ENCODE measurements around the gene ELF1. TPM values are rescaled to one million over a fixed set of nuclear protein-coding genes. Genes with fewer than 3 reads are reported as not detected.

Gene ELF1
- total and polyA plus RNA-seq, 2 experiments from 2014 or later = 7.0 to 12.7 TPM

GRCh38 chr13:41008349-41008980, 10.7 kb downstream of the ELF1 start:
- no peaks in the 10 kb centered on the region for H3K9me2 ChIP-seq (ENCODE audit: insufficient read depth)
- H3K4me1 ChIP-seq (ENCODE audit: insufficient read depth) = peaks cover 20% of the 10 kb centered on the region
- H2AFZ ChIP-seq = no peak overlapping the region
- ATAC-seq = no peak
- DNase-seq (ENCODE audit: low spot score) = no peak
- no peaks in the 10 kb centered on the region for H3K27me3 ChIP-seq (ENCODE audit: insufficient read depth)
- H3K4me2 ChIP-seq = no peak overlapping the region
- no peak overlapping the region for H3K4me3 ChIP-seq
- no peaks in the 10 kb centered on the region for H4K20me1 ChIP-seq (replicated peaks; ENCODE audit: insufficient read depth)
- Mint-ChIP-seq H3K9me3 (no peaks in the 10 kb centered on the region), H3K4me1 (peaks cover 24% of the 10 kb centered on the region), H3K36me3 (ENCODE audit: low read depth) (no peaks in the 10 kb centered on the region), H3K4me3 (no peak overlapping the region), H3K27me3 (ENCODE audit: insufficient read depth, low read depth, poor library complexity) (peaks cover 2% of the 10 kb centered on the region), H3K27ac (no peak overlapping the region)
- no peaks in the 10 kb centered on the region for H3K79me2 ChIP-seq (replicated peaks; ENCODE audit: insufficient read depth)
- TF ChIP-seq STAT1 (IDR thresholded peaks at IDR 0.05; ENCODE audit: unreplicated experiment) (no peak), POLR2AphosphoS5 (IDR thresholded peaks at IDR 0.05; ENCODE audit: low read depth) (no peak)
- H3K27ac ChIP-seq (ENCODE audit: low read depth) = no peak overlapping the region
- no peaks in the 10 kb centered on the region for H3F3A ChIP-seq (replicated peaks; ENCODE audit: low read depth)
- H3K36me3 ChIP-seq (ENCODE audit: insufficient read depth) = no peaks in the 10 kb centered on the region

GRCh38 chr13:41007744-41008128, 11.4 kb downstream of the ELF1 start:
- no peaks in the 10 kb centered on the region for H3K9me3 Mint-ChIP-seq
- H3K4me3 Mint-ChIP-seq = peak overlapping the region; percentile 36; the same call in 2 of the 3 replicates
- H3K27me3 Mint-ChIP-seq (ENCODE audit: insufficient read depth, low read depth, poor library complexity) = peaks cover 2% of the 10 kb centered on the region
- no peak overlapping the region for H3K27ac ChIP-seq (ENCODE audit: low read depth)
- H3K27ac Mint-ChIP-seq = no peak overlapping the region
- no peaks in the 10 kb centered on the region for H3K36me3 ChIP-seq (ENCODE audit: insufficient read depth)
- no peaks in the 10 kb centered on the region for H3K27me3 ChIP-seq (ENCODE audit: insufficient read depth)
- 0 out of 2 replicates have a peak overlapping the region, but pooled peaks have one; percentile 12 for H3K4me2 ChIP-seq
- no peaks in the 10 kb centered on the region for H3K79me2 ChIP-seq (replicated peaks; ENCODE audit: insufficient read depth)
- H3K4me3 ChIP-seq = no peak overlapping the region
- TF ChIP-seq ETS1 (IDR thresholded peaks at IDR 0.05) = no peak
- DNase-seq (ENCODE audit: low spot score) (no peak), ATAC-seq (peak; percentile 72)
- peaks cover 24% of the 10 kb centered on the region for H3K4me1 Mint-ChIP-seq
- H2AFZ ChIP-seq = no peak overlapping the region
- H3K36me3 Mint-ChIP-seq (ENCODE audit: low read depth) = no peaks in the 10 kb centered on the region
- H4K20me1 ChIP-seq (replicated peaks; ENCODE audit: insufficient read depth) = no peaks in the 10 kb centered on the region
- H3K9me2 ChIP-seq (ENCODE audit: insufficient read depth) = no peaks in the 10 kb centered on the region
- no peaks in the 10 kb centered on the region for H3F3A ChIP-seq (replicated peaks; ENCODE audit: low read depth)
- peaks cover 20% of the 10 kb centered on the region for H3K4me1 ChIP-seq (ENCODE audit: insufficient read depth)

- H3K9me3 Mint-ChIP-seq = no peaks in the 10 kb centered on the region
- H3K27ac ChIP-seq (ENCODE audit: low read depth) = no peak overlapping the region
- no peak overlapping the region for H3K4me3 ChIP-seq
- no peaks in the 10 kb centered on the region for H3K36me3 Mint-ChIP-seq (ENCODE audit: low read depth)
- peaks cover 24% of the 10 kb centered on the region for H3K4me1 Mint-ChIP-seq
- no peaks in the 10 kb centered on the region for H3F3A ChIP-seq (replicated peaks; ENCODE audit: low read depth)
- ATAC-seq = peak; percentile 85
- peak overlapping the region; percentile 36; the same call in 1 of the 3 replicates for H3K4me3 Mint-ChIP-seq
- DNase-seq (ENCODE audit: low spot score) = peak; percentile 39
- no peaks in the 10 kb centered on the region for H3K9me2 ChIP-seq (ENCODE audit: insufficient read depth)
- 0 out of 2 replicates have a peak overlapping the region, but pooled peaks have one; percentile 39 for H3K27ac Mint-ChIP-seq
- peak overlapping the region; percentile 18; the same call in 1 of the 2 replicates for H3K4me2 ChIP-seq
- H3K4me1 ChIP-seq (ENCODE audit: insufficient read depth) = peaks cover 20% of the 10 kb centered on the region
- H3K79me2 ChIP-seq (replicated peaks; ENCODE audit: insufficient read depth) = no peaks in the 10 kb centered on the region
- no peaks in the 10 kb centered on the region for H3K36me3 ChIP-seq (ENCODE audit: insufficient read depth)
- H3K27me3 Mint-ChIP-seq (ENCODE audit: insufficient read depth, low read depth, poor library complexity) = peaks cover 2% of the 10 kb centered on the region
- H4K20me1 ChIP-seq (replicated peaks; ENCODE audit: insufficient read depth) = no peaks in the 10 kb centered on the region
- no peaks in the 10 kb centered on the region for H3K27me3 ChIP-seq (ENCODE audit: insufficient read depth)
- H2AFZ ChIP-seq = no peak overlapping the region
- TF ChIP-seq ZNF462 (CRISPR knock-in tag; IDR thresholded peaks at IDR 0.05) (no peak), ZNF331 (CRISPR knock-in tag; IDR thresholded peaks at IDR 0.05; ENCODE audit: low read depth) (no peak)
These were observed 12.0 kb downstream of the ELF1 start for GRCh38 chr13:41006978-41007743.
